A549 treated with ZK216348 at 1 μM for 4 hours (cell line): ENCODE measurements around the gene ARHGEF19. TPM values are rescaled to one million over a fixed set of nuclear protein-coding genes. Genes with fewer than 3 reads are reported as not detected.

Experiments used
- total RNA-seq: library from RNA; stranded (reverse); fragments of 200-300 nt; extraction: Qiagen RNA extraction; gene quantifications from 5 replicates; pipeline ENCODE4 v1.2.3, GENCODE V29; 2022; ENCODE audit warnings: low read depth

The ARHGEF19 gene
- 4.2 to 8.2 TPM (median 5.9 TPM) in 5 replicates for total RNA-seq

DNA sequence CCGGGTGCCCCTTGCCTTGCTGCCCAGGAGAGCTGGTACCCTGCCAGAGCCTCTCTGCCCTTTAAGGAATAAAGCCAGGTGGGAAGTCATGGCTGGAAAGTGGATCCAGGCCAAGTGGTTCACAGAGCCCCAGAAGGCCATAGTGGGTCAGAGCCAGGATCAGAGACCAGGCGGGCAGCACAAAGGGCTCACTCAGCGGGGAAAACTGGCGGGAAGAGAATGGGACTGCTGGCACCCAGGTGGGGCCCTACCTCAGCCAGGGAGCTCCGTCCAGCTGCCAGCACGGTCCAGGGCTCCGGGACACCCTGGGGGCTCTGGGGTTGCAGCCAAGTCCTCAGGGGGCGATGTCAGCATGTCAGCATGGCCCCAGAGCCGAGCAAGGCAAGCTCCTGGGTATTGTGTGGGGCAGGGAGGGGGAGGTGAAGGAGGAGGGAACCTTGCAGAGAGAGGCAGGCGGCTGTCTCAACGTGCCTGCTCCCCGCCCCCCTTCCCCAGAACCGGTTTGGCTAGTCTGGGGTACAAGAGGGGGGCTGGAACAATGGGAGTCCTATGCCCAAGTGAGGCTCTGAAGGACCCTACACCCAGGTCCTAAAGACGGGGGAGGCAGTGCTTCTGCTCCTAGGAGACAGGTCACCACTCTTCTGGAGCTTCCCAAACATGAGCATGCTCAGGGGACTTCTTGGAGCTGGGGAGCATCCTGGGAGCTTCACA lies at the start of gene ARHGEF19:
Gene ARHGEF19, minus strand, starts transcription at position 402 of the 711 bp plus-strand sequence. CDS start 3,598 bp downstream, outside the sequence.

DNA sequence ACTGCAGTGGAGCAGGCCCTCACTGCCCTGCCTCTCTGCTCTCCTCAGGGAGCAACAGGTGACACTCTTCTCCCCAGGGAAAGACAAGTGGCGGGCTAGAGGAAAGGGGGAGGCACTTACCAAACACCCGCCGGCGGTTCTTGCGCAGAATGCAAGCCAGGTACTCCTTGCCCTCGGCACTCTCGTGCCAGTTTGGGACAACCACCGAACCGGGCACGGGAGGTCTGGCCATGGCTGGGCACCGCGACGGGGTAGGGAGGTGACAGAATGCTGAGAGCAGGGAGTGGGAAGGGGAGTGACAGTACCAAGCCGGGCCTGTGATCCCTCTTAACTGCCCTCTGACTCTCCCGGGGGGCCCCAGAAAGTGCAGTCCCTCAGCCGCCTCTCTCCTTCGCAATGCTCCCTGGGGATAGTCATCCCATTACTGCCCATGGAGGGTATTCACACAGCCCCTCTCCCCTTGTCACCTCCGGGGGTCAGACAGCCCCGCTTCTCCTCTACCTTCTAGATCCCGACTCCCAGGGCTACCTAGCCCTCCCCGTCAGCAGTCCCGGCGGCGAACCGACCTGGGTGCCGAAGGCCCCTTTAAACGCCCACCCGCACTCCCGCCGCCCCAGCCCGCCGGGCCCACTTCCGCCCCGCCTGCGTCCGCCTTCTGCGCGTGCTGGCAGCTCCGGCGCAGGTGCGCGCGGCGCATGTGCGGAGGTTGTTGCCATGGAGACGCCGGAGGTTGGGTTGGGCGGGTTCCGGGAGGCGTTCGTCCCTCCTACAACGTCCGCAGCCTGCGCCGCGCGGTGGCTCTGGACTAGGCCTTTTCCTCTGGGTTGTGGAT lies 24.3 kb upstream of the ARHGEF19 start, which contains the start of gene CPLANE2:
Gene CPLANE2, minus strand, starts transcription at position 673 of the 832 bp plus-strand sequence. Its CDS starts 441 bp downstream, at position 232.

DNA sequence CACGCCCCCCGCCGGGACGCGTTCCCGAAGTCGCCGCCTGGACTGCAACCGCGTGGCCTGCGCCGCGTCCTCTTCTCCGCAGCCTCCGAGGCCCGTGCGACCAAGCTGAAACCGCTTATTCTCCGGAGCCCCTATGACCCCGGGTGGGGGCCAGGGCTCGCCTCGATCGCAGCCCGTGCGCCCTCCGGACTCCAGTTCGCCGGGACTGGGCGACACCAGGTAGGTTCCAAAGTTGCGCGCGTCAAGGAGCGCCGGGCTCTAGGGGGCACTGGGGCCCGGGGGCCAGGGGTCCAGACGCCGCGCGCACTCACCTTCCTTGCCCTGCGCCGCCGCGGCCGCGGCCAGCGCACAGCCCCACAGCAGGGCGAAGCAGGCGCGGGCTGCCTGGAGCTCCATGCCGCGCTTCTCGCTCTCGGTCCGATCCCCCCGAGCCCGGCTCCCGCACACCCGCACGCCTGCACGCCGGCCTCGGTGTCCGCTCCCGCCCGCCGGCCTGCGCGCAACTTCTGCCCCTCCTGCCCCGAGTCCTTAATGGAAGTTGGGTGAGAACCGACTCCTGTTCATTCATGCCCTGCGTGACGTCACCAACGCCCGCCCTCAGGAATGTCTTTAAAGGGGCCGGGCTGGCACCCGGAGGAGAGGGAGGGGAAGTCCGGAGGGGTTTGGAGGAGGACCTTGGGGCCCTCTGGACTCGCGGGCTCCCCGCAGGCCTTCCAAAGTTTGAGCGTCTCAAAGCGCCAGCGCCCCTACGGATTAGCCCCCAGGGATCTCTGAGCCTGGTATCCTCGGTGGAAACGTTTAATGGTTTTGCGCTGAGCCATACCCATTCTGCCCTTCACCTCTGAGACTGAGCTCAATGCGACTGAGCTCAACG lies 56.7 kb downstream of the ARHGEF19 start, which contains the start of gene EPHA2:
Gene EPHA2, minus strand, starts transcription at position 533 of the 874 bp plus-strand sequence. Its CDS starts 137 bp downstream, at position 396.

Other genes with a start within 250 kb of the ARHGEF19 start
- gene ZBTB17, start 236.6 kb downstream of the ARHGEF19 start, total RNA-seq, result 7.7 to 17.9 TPM (median 14.7 TPM) in 5 replicates
- gene SRARP, start 208.4 kb downstream of the ARHGEF19 start, total RNA-seq, result 0.05 TPM in 1 of 5 replicates, not detected in the others
- gene HSPB7, start 194.6 kb downstream of the ARHGEF19 start, total RNA-seq, result not detected in 5 replicates
- gene CLCNKA, start 190.6 kb downstream of the ARHGEF19 start, total RNA-seq, result 0.06 TPM in 1 of 5 replicates, not detected in the others
- gene CLCNKB, start 168.9 kb downstream of the ARHGEF19 start, total RNA-seq, result 0.07 to 0.22 TPM (median 0.15 TPM) in 4 of 5 replicates, not detected in the other
- 10.8 to 20.2 TPM (median 18.3 TPM) in 5 replicates for gene FAM131C, start 139.0 kb downstream of the ARHGEF19 start, total RNA-seq
- 77.4 to 149 TPM (median 141 TPM) in 5 replicates for gene EPHA2, start 56.6 kb downstream of the ARHGEF19 start, total RNA-seq
- gene CPLANE2, start 24.5 kb upstream of the ARHGEF19 start, total RNA-seq, result 2.6 to 4.2 TPM (median 3.8 TPM) in 5 replicates
- gene FBXO42, start 139.8 kb upstream of the ARHGEF19 start, total RNA-seq, result 8.0 to 9.5 TPM (median 9.1 TPM) in 5 replicates
- gene SZRD1, start 154.6 kb upstream of the ARHGEF19 start, total RNA-seq, result 74.0 to 95.0 TPM (median 90.6 TPM) in 5 replicates
- gene SPATA21, start 224.8 kb upstream of the ARHGEF19 start, total RNA-seq, result 0.05 TPM in 1 of 5 replicates, not detected in the others
- 34.3 to 43.2 TPM (median 40.1 TPM) in 5 replicates for gene NECAP2, start 228.1 kb upstream of the ARHGEF19 start, total RNA-seq